HG03139 (cell line): ENCODE results near the gene TMC1.
"Not testable (repeated sequence)": the region's sequence is repeated elsewhere in the genome, so short reads cannot be mapped to it uniquely, and the experiment has no call there.

Experiments used
- ATAC-seq: cut with Tn5 transposase; IDR thresholded peaks from one replicate; pipeline ENCODE4 v1.9.1; 2021; ENCODE audit not compliant: unreplicated experiment

TMC1 gene

GRCh38 chr9:72809586-72809985 lies 288.2 kb downstream of the TMC1 start:
- no peak for ATAC-seq

GRCh38 chr9:72812559-72813111 lies 291.2 kb downstream of the TMC1 start:
- ATAC-seq = no peak

DNA sequence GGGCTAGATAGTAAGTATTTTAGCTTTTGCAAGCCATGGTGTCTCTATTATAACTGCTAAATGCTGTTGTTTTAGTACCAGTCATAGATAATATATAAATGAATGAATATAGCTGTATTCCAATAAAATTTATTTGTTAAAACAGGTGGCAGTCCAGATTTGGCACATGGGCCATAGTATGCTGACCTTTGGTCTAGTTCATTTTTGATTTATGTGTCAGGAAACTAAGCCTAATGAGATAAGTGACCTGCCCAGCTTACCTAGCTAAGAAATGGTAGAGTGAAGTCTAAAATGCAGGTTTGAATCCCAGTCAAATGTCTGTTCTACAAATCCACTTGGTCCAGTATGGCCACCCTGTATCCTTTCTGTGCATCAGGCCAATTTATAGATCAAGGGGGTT lies 292.1 kb downstream of the TMC1 start:
- no peak for ATAC-seq

GRCh38 chr9:72814083-72814597 lies 292.7 kb downstream of the TMC1 start:
- no peak for ATAC-seq

- ATAC-seq = no peak
These were observed 295.3 kb downstream of the TMC1 start for GRCh38 chr9:72816666-72817065.

DNA sequence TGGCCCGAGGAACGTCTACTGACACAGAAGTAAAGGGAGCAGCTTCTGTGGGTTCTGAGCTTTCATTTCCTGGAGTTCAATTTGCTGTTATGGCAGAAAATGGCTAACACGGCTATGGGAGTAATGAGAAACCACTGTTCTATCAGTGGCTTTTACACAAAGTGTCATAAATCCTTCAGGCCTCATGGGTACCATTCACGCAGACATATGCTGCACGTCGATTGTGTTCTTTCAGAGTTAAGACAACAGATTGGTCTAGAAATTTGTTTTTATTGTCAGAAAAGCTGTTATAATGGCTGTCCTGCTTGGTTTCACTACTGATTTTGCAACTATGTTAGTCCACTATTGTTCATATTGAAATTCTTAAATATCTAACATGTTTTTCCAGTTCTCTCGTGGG lies 296.0 kb downstream of the TMC1 start:
- ATAC-seq = no peak

DNA sequence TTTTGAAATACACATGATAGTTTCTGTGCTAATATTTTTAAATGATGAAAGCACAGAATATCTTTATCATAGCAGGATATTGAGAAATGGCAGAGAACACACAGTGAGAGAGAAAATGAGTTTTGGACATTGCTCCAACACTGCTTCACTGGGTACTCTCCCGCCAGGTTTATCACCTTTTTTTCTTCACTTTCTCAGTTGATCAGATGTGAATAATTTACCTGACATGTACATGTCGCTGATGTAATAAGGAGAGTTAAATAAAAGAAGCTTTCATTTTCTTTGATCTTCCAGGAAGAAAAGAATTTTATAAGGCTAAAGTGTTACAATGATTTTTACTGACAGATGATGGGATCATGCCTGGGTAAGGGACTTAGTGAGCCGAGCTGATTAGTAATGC lies 297.0 kb downstream of the TMC1 start:
- no peak for ATAC-seq

DNA sequence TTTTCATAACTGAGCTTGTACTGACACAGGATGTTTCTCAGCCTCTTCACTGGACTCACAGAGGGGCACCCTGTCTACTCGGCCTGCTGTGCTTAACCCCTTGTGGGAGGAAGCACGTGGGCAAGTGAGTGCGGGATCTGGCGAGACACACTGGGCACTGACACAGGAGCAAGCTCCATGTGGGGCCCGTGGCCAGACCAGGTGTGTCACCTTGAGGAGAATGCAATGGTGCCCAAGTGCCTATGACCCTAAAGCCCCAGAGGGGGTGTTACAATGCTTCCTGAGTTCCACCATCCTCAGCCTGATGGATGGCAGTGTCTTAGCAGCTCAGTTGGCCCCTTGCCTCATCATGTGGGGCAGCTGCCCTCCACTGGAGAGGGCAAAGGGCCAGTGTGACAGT lies 302.6 kb downstream of the TMC1 start:
- ATAC-seq = no peak

GRCh38 chr9:72826996-72827949 lies 305.9 kb downstream of the TMC1 start:
- no peak for ATAC-seq

- no peak for ATAC-seq
These were observed 306.7 kb downstream of the TMC1 start for GRCh38 chr9:72827950-72828731.

- ATAC-seq = no peak
These were observed 313.6 kb downstream of the TMC1 start for GRCh38 chr9:72834994-72835393.

- ATAC-seq = no peak
These were observed 315.4 kb downstream of the TMC1 start for GRCh38 chr9:72836790-72837189.

DNA sequence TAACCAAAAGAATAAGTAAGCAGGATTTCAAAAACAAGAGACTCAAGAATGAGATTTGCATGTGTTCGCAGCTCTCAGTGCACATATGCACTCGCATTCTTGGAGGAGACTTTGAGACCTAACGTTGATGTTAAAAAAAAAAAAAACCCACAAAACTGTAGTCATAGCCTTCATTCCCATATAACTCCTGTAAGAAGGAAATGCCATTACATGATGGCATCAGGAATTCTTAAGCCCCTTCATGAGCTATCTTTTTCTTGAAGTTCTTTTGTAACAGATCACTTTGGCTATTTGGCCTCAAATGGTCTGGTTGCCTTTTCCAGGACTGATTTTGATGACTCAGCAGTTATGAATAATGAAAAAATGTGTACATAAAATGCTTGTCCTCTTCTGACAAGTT lies 317.7 kb downstream of the TMC1 start:
- no peak for ATAC-seq

DNA sequence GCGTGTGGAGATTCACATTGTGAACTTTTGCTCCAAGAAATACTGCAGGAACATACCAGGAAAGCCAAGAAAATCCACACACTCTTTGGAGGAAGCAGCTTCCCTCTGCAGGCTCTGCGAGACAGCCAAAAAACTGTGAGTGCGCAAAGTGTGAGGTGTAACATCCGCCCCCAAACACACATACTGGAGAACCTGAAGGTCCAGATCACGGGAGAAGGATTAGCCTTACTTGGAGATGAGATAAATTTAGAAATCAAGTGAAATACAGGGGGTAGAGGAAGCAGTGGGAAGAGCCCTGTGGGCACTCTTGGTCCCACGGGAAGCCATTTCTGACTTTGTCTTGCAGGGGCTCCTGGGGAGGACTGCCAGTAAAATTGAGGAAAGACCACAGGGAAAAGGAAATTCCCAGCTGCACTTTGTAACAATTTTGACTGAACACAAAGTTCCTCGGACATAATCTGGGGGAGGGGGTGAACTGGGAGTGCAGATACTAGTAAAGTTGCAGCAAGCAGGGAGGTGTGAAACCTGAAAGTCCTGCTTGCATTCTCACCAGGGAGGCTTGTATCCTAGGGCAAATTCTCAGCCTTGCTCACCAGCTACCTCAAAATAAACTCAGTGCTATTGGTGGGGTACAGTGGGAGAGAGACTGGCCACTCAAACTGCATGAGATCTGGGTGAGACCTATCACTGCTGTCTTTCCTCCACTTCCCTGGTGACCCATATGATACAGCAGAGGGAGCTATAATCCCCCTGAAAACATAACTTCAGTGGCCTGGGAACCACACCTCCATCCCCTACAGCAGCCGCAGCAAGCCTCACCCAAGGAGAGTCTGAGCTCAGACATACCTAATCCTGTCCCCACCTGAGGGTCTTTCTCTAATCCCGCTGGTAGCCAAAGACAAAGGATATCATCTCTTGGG lies 322.4 kb downstream of the TMC1 start:
- no peak for ATAC-seq

GRCh38 chr9:72844440-72844768 lies 323.0 kb downstream of the TMC1 start:
- no peak for ATAC-seq

DNA sequence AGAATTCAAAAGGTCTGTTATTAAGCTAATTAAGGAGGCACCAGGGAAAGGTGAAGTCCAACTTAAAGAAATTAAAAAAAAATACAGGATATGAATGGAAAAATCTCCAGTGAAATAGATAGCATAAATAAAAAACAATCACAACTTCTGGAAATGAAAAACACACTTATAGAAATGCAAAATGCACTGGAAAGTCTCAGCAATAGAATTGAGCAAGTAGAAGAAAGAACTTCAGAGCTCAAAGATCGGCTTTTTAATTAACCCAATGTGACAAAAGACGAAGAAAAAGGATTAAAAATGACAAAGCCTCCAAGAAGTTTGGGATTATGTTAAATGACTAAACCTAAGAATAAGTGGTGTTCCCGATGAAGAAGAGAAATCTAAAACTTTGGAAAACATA lies 323.6 kb downstream of the TMC1 start:
- not testable (repeated sequence) for ATAC-seq

DNA sequence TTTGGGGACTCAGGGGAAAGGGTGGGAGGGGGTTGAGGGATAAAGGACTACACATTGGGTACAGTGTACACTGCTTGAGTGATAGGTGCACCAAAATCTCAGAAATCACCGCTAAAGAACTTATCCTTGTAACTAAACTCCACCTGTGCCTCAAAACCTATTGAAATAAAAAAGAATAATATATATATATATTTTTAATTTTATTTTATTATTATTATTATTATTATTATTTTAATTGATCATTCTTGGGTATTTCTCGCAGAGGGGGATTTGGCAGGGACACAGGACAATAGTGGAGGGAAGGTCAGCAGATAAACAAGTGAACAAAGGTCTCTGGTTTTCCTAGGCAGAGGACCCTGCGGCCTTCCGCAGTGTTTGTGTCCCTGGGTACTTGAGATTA lies 328.8 kb downstream of the TMC1 start:
- ATAC-seq = not testable (repeated sequence)

DNA sequence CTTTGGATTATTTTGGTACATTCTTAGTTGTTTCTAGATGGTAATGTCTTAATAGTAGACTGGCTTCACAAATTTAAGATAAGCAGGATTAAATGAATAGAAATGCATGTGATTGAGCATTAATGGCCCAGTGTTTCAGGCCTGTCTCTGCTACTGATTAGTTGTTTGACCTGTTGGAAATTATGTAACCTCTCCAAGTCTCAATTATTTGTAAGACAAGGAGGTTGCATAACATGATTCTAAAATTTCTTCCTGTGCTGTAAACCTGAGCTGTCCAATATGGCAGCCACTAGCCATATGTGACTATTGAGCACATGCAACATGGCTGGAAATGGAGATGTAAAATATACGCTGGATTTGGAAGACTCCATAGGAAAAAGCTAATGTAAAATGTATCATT lies 333.9 kb downstream of the TMC1 start:
- no peak for ATAC-seq

- no peak for ATAC-seq
These were observed 334.6 kb downstream of the TMC1 start for GRCh38 chr9:72855890-72856523.

- ATAC-seq = no peak
These were observed 335.7 kb downstream of the TMC1 start for GRCh38 chr9:72856972-72857623.
